Measurements from ENCODE around the gene TSPAN18.

DNA sequence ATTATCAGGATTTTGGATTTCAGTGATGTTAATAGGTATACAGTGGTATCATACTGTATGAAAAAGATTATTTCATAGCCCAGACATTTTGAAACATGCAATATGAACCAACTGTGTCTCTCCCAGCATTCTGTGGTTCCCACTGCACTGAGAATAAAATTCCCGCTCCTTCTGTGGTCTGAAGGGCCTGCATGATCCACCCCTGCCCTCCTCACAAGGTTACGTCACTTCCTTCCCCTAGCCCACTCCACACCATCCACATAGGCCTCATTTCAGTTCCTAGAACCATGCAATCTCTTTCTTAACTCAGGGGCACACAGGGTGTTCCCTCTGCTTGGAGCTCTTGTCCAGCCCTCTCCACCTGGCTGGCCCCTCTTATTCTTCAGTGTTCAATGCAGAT, 103.1 kb downstream of the TSPAN18 start:
- TF ChIP-seq, protein P1, sequence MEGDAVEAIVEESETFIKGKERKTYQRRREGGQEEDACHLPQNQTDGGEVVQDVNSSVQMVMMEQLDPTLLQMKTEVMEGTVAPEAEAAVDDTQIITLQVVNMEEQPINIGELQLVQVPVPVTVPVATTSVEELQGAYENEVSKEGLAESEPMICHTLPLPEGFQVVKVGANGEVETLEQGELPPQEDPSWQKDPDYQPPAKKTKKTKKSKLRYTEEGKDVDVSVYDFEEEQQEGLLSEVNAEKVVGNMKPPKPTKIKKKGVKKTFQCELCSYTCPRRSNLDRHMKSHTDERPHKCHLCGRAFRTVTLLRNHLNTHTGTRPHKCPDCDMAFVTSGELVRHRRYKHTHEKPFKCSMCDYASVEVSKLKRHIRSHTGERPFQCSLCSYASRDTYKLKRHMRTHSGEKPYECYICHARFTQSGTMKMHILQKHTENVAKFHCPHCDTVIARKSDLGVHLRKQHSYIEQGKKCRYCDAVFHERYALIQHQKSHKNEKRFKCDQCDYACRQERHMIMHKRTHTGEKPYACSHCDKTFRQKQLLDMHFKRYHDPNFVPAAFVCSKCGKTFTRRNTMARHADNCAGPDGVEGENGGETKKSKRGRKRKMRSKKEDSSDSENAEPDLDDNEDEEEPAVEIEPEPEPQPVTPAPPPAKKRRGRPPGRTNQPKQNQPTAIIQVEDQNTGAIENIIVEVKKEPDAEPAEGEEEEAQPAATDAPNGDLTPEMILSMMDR (IDR thresholded peaks at IDR 0.05) = no peak
- no peak for TF ChIP-seq POLR2A (IDR thresholded peaks at IDR 0.05)
